ENCODE data around the gene ATP1B3. TPM values are rescaled to one million over a fixed set of nuclear protein-coding genes. Genes with fewer than 3 reads are reported as not detected.

Gene ATP1B3
- total RNA-seq, 2 donors from 2014 or later = 182 to 194 TPM

DNA sequence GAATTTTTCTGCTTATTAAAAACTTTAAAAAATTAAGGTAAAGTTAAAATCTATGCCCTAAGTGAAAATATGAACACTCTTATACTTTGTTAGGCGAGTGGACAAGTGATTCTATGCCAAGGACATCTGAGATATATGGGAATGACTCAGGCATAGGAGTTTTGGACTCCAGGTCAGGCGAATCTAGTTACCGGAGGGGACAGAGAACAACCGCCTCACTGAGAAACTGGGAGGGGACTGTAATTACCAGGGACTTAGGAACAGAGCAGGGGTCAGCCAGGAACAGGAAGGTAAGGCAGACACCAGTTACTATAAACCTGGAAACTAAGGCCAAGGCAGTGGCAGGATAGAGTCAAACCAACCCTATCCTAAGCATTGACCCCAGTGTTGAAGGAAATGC, 16.8 kb upstream of the ATP1B3 start:
- H3K9me3 ChIP-seq (ENCODE audit: control insufficient read depth, low read length) = no peaks in the 10 kb centered on the region
- peaks cover 10% of the 10 kb centered on the region for H3K4me1 Mint-ChIP-seq
- H3K9ac ChIP-seq (ENCODE audit: extremely low read depth, low read length, poor library complexity, severe bottlenecking) = no peak overlapping the region
- no peak overlapping the region for H3K4me3 Mint-ChIP-seq
- H3K9me3 Mint-ChIP-seq = no peaks in the 10 kb centered on the region
- H3K36me3 ChIP-seq (ENCODE audit: control insufficient read depth, insufficient read depth, low read length) = no peaks in the 10 kb centered on the region
- H3K4me1 ChIP-seq (ENCODE audit: control insufficient read depth, insufficient read depth, low read length) = peaks cover 6% of the 10 kb centered on the region
- H3K4me3 ChIP-seq (ENCODE audit: low read length) = no peak overlapping the region
- DNase-seq = no peak
- TF ChIP-seq, protein P1, sequence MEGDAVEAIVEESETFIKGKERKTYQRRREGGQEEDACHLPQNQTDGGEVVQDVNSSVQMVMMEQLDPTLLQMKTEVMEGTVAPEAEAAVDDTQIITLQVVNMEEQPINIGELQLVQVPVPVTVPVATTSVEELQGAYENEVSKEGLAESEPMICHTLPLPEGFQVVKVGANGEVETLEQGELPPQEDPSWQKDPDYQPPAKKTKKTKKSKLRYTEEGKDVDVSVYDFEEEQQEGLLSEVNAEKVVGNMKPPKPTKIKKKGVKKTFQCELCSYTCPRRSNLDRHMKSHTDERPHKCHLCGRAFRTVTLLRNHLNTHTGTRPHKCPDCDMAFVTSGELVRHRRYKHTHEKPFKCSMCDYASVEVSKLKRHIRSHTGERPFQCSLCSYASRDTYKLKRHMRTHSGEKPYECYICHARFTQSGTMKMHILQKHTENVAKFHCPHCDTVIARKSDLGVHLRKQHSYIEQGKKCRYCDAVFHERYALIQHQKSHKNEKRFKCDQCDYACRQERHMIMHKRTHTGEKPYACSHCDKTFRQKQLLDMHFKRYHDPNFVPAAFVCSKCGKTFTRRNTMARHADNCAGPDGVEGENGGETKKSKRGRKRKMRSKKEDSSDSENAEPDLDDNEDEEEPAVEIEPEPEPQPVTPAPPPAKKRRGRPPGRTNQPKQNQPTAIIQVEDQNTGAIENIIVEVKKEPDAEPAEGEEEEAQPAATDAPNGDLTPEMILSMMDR (conservative IDR thresholded peaks at IDR 0.05) = no peak
- no peaks in the 10 kb centered on the region for H3K27me3 ChIP-seq (ENCODE audit: control insufficient read depth, insufficient read depth, low read length, poor library complexity, severe bottlenecking)
- WGBS, 2 experiments (ENCODE audit: insufficient coverage in 1 of 2, insufficient read length in 1 of 2) = 84 to 97% methylated on average over 4 of the region's 4 CpGs
- no peaks in the 10 kb centered on the region for H3K36me3 Mint-ChIP-seq (ENCODE audit: low read depth)
- H3K27ac ChIP-seq (ENCODE audit: low read depth, low read length) = peak overlapping the region; percentile 14
- H3K27me3 Mint-ChIP-seq (ENCODE audit: insufficient read depth) = no peaks in the 10 kb centered on the region
- H3K27ac Mint-ChIP-seq = no peak overlapping the region

DNA sequence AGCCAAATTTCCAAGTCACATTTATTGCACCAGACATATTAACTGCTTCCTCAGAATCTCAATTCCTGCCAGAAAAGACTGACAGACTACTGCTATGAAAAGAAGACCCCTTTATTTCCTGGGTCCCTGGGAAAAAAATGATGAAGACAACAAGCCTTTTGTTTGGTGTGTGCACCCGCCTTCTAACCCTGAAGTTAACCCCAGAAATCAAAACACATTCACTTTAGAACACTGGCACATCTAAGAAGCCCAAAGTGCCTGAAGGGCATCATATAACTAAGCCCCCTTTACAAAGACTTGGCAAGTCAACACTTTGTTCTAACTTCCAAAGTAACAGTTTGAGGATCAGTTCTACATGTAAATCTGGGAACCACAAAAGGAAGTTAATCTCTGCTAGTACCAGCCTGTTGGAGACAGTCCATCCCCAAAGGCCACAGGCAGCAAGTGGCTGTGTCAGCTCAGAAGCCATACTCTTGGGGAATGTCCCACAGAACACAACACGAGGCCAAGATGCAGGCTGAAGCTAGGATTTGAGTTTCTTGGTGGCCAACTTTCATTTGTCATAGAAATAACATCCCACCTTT, 16.3 kb upstream of the ATP1B3 start:
- Histone ChIP-seq H3K27ac (ENCODE audit: low read depth, low read length) (peak overlapping the region; percentile 14), H3K4me1 (ENCODE audit: control insufficient read depth, insufficient read depth, low read length) (peaks cover 6% of the 10 kb centered on the region), H3K9ac (ENCODE audit: extremely low read depth, low read length, poor library complexity, severe bottlenecking) (no peak overlapping the region), H3K4me3 (ENCODE audit: low read length) (no peak overlapping the region), H3K27me3 (ENCODE audit: control insufficient read depth, insufficient read depth, low read length, poor library complexity, severe bottlenecking) (no peaks in the 10 kb centered on the region), H3K9me3 (ENCODE audit: control insufficient read depth, low read length) (no peaks in the 10 kb centered on the region), H3K36me3 (ENCODE audit: control insufficient read depth, insufficient read depth, low read length) (no peaks in the 10 kb centered on the region)
- Mint-ChIP-seq H3K4me1 (peaks cover 10% of the 10 kb centered on the region), H3K9me3 (no peaks in the 10 kb centered on the region), H3K4me3 (no peak overlapping the region), H3K27ac (no peak overlapping the region), H3K27me3 (ENCODE audit: insufficient read depth) (no peaks in the 10 kb centered on the region), H3K36me3 (ENCODE audit: low read depth) (no peaks in the 10 kb centered on the region)
- no peak for DNase-seq
- TF ChIP-seq, protein P1 (conservative IDR thresholded peaks at IDR 0.05) = no peak
- 70 to 76% methylated on average over 2 of the region's 2 CpGs for WGBS, 2 experiments (ENCODE audit: insufficient coverage in 1 of 2, insufficient read length in 1 of 2)

DNA sequence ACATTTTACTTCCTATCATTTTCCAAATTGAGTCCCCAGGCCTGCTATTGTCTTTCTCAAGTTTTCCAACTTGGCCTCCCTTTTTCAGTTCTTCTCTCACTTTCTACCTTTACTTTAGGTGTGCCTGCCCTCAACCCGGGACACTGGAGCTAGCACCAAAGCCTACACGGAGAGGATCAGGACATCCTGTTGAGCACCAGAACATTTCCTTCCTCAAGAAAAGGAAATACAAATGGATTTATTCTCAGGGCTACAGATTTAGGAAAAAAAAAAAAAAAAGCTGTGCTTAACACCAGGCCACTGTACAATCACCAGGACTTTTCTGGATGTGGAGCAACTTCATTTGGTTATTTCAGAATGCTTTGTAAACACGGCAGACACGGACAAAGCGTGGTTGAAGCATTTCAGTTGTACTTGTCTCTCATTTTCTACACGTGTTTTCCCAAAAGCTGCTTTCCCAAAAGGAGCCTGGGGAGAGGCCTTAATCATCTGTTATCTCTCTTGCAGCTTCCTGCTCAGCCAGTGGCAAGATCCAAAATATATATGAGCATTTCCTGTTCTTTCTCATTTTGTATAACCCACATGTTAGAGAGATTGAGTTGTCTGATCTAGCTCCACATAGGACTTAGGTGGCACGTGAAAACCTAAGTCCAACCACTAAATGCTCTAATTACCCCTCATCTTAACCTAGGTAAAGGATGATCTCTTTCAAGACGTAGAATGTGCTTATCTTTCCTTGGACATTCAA, 15.5 kb upstream of the ATP1B3 start:
- Mint-ChIP-seq H3K27me3 (ENCODE audit: insufficient read depth) (no peaks in the 10 kb centered on the region), H3K9me3 (no peaks in the 10 kb centered on the region), H3K36me3 (ENCODE audit: low read depth) (no peaks in the 10 kb centered on the region), H3K27ac (no peak overlapping the region), H3K4me3 (no peak overlapping the region), H3K4me1 (peaks cover 10% of the 10 kb centered on the region)
- H3K27me3 ChIP-seq (ENCODE audit: control insufficient read depth, insufficient read depth, low read length, poor library complexity, severe bottlenecking) = no peaks in the 10 kb centered on the region
- no peak overlapping the region for H3K27ac ChIP-seq (ENCODE audit: low read depth, low read length)
- TF ChIP-seq, protein P1 (conservative IDR thresholded peaks at IDR 0.05) = no peak
- H3K9me3 ChIP-seq (ENCODE audit: control insufficient read depth, low read length) = no peaks in the 10 kb centered on the region
- H3K4me3 ChIP-seq (ENCODE audit: low read length) = no peak overlapping the region
- H3K36me3 ChIP-seq (ENCODE audit: control insufficient read depth, insufficient read depth, low read length) = no peaks in the 10 kb centered on the region
- WGBS, 2 experiments (ENCODE audit: insufficient coverage in 1 of 2, insufficient read length in 1 of 2) = 87 to 91% methylated on average over 5 to 8 of the region's 8 CpGs
- no peak overlapping the region for H3K9ac ChIP-seq (ENCODE audit: extremely low read depth, low read length, poor library complexity, severe bottlenecking)
- DNase-seq = no peak
- peaks cover 6% of the 10 kb centered on the region for H3K4me1 ChIP-seq (ENCODE audit: control insufficient read depth, insufficient read depth, low read length)

Measured in endodermal cell (in vitro differentiated cells).